Measurements from ENCODE around the gene RBM14.

The RBM14 gene

GRCh38 chr11:66617155-66617834 is 865 bp downstream of the RBM14 start:
- Mint-ChIP-seq H3K27me3 (no peaks in the 10 kb centered on the region), H3K36me3 (peaks cover 26% of the 10 kb centered on the region), H3K27ac (peak overlapping the region; percentile 99), H3K4me3 (peak overlapping the region; percentile 98), H3K9me3 (no peaks in the 10 kb centered on the region), H3K4me1 (peaks cover 46% of the 10 kb centered on the region)

GRCh38 chr11:66619080-66619554 is 2.7 kb downstream of the RBM14 start:
- peaks cover 64% of the 10 kb centered on the region for H3K4me1 Mint-ChIP-seq
- H3K4me3 Mint-ChIP-seq, result peak overlapping the region; percentile 98
- H3K36me3 Mint-ChIP-seq, result peaks cover 36% of the 10 kb centered on the region

GRCh38 chr11:66624450-66624849 is 8.0 kb downstream of the RBM14 start:
- H3K36me3 Mint-ChIP-seq, result peaks cover 24% of the 10 kb centered on the region
- no peak overlapping the region for H3K27ac Mint-ChIP-seq
- no peak overlapping the region for H3K4me3 Mint-ChIP-seq
- peaks cover 78% of the 10 kb centered on the region for H3K4me1 Mint-ChIP-seq
- no peaks in the 10 kb centered on the region for H3K27me3 Mint-ChIP-seq
- H3K9me3 Mint-ChIP-seq, result no peaks in the 10 kb centered on the region

More at GRCh38 chr11:66619080-66619554, 2.7 kb downstream of the RBM14 start:
- no peaks in the 10 kb centered on the region for H3K27me3 Mint-ChIP-seq
- H3K9me3 Mint-ChIP-seq, result no peaks in the 10 kb centered on the region
- peak overlapping the region; percentile 85 for H3K27ac Mint-ChIP-seq

- Mint-ChIP-seq H3K27ac (no peak overlapping the region), H3K4me3 (no peak overlapping the region), H3K4me1 (peaks cover 79% of the 10 kb centered on the region), H3K36me3 (peaks cover 23% of the 10 kb centered on the region), H3K9me3 (no peaks in the 10 kb centered on the region), H3K27me3 (no peaks in the 10 kb centered on the region)
These were observed 8.8 kb downstream of the RBM14 start for GRCh38 chr11:66625041-66625751.

DNA sequence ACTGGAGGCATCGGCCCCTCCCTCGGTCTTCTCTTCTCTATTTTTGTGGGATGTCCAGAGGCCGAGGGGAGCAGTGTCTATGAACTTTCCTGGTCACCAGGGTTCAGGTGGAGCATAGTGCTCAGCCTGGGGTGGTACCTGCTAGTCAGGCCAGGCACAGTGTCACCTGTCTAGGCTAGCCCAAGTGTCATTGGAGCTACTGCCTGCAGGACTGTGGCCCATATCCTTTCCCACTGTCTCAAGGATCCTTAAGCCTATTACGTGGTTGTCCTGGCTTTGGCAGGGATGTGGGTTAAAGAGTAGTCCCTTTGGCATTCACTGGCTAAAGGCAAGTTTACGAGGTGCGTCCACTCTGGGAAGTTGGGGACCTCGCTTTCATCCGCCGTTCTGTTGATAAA is 9.3 kb downstream of the RBM14 start:
- Mint-ChIP-seq H3K9me3 (no peaks in the 10 kb centered on the region), H3K4me1 (peaks cover 81% of the 10 kb centered on the region), H3K27ac (no peak overlapping the region), H3K27me3 (no peaks in the 10 kb centered on the region), H3K36me3 (peaks cover 23% of the 10 kb centered on the region), H3K4me3 (no peak overlapping the region)

GRCh38 chr11:66626382-66626781 is 10.0 kb downstream of the RBM14 start:
- Mint-ChIP-seq H3K36me3 (peaks cover 23% of the 10 kb centered on the region), H3K4me3 (no peak overlapping the region), H3K27ac (no peak overlapping the region), H3K9me3 (no peaks in the 10 kb centered on the region), H3K27me3 (no peaks in the 10 kb centered on the region), H3K4me1 (peaks cover 76% of the 10 kb centered on the region)

DNA sequence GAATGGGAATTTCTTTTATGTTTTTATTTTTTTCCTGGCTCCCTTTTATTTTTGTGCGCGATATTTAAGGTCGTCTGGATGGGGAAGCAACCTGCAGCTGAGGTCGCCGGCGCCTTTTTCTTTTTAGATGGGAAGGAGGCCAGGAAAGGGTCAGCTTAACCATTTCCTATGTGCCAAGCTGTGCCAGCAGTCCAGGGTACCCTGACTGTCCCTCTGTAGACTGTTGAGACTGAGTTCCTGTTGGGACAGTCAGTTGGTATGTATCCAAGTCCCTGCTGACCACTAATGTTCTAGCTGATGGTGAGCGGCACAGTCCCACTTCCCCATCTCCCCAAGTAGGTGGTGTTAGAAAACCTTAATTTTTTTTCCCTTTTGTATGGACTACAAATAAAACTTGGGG is 10.5 kb downstream of the RBM14 start:
- Mint-ChIP-seq H3K27me3 (no peaks in the 10 kb centered on the region), H3K27ac (no peak overlapping the region), H3K9me3 (no peaks in the 10 kb centered on the region), H3K36me3 (peaks cover 24% of the 10 kb centered on the region), H3K4me1 (peaks cover 73% of the 10 kb centered on the region), H3K4me3 (no peak overlapping the region)

DNA sequence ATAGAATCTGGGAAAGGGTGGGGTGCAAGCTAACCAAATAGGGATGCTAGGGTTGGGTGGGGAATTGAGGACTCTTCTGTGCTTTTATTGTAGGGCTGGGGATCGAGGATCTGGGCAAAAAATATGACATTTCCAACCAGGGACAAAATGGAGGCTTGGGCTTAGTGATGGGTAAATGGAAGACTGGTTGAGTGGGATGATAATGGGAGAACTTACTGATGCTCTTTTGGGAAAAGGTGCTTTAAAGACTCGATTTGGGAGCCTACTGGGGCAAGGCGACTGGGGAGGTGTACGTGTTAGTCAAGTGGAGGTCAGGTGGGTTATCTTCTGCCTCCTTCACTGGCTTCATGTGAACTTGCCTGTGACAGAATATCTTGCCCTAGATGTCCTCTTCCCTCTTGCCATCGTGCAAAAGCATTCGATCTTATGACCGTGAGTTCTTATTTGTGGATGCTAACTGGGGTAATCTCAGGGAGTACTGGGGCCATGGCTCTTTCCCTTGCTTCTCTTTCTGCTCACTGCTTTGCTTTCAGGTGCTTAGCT is 11.7 kb downstream of the RBM14 start:
- no peaks in the 10 kb centered on the region for H3K9me3 Mint-ChIP-seq
- H3K27ac Mint-ChIP-seq, result no peak overlapping the region
- no peaks in the 10 kb centered on the region for H3K27me3 Mint-ChIP-seq
- no peak overlapping the region for H3K4me3 Mint-ChIP-seq
- peaks cover 65% of the 10 kb centered on the region for H3K4me1 Mint-ChIP-seq
- peaks cover 25% of the 10 kb centered on the region for H3K36me3 Mint-ChIP-seq

DNA sequence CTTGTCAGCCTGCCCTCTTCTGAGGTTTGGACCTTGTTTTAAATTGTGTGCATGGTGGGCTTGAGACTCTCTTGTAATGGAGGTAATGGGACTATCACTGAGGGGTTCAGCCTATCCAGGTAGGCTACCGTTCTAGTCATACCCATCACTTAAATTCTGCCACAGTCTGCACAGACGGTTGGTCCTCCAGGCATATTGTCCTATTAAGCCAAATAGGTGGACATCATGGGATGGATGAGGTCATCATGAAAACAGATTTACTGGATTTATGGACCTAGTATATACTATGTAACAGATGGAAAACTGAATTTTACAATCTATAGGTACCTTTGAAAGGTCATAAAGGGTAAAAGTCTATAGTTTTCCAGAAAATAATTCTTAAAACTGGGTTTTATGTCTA is 12.9 kb downstream of the RBM14 start:
- Mint-ChIP-seq H3K27me3 (no peaks in the 10 kb centered on the region), H3K9me3 (no peaks in the 10 kb centered on the region), H3K36me3 (peaks cover 17% of the 10 kb centered on the region), H3K4me1 (peaks cover 58% of the 10 kb centered on the region), H3K4me3 (no peak overlapping the region), H3K27ac (no peak overlapping the region)

- Mint-ChIP-seq H3K27me3 (no peaks in the 10 kb centered on the region), H3K4me3 (no peak overlapping the region), H3K4me1 (peaks cover 48% of the 10 kb centered on the region), H3K9me3 (no peaks in the 10 kb centered on the region), H3K27ac (peak overlapping the region; percentile 35), H3K36me3 (peaks cover 21% of the 10 kb centered on the region)
These were observed 15.5 kb downstream of the RBM14 start for GRCh38 chr11:66631883-66632282.

DNA sequence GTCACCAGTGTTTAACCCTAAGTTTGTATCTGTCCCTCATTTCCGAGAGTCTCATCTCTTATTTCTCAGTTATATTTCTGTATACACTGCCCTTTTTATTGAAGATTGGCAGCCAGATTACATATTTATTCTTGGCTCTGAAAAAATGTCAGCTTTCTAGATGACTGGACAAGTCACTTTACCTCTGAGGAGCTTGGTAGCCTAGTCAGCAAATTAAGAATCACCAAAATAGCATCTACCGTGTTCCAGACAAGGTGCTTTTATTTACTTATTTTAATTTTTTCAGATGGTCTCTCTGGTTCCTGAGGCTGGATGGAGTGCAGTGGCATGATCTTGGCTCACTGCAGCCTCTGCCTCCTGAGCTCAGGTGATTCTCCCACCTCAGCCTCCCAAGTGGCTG is 16.5 kb downstream of the RBM14 start:
- Mint-ChIP-seq H3K4me1 (peaks cover 48% of the 10 kb centered on the region), H3K9me3 (no peaks in the 10 kb centered on the region), H3K36me3 (peaks cover 17% of the 10 kb centered on the region), H3K4me3 (no peak overlapping the region), H3K27ac (no peak overlapping the region), H3K27me3 (no peaks in the 10 kb centered on the region)

DNA sequence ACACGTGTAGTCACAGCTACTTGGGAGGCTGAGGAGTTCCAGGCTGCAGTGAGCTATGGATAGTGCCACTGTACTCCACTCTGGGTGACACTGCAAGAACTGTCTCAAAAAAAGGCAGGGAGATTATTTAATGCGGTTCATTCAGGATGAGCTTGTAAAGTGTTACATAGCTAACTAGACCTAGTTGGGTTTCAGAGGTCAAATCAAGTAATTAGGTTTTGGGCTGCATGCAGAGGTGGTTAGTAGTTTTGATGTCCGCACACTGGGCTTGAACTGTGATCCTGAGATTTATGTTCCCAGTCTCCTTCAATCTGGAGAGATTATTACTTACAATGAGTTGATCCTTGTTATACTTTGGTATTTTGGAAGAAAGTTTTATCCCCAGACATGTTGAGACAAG is 20.0 kb downstream of the RBM14 start:
- H3K36me3 Mint-ChIP-seq, result peaks cover 28% of the 10 kb centered on the region
- H3K4me1 Mint-ChIP-seq, result peaks cover 48% of the 10 kb centered on the region
- H3K9me3 Mint-ChIP-seq, result no peaks in the 10 kb centered on the region
- no peak overlapping the region for H3K4me3 Mint-ChIP-seq
- H3K27me3 Mint-ChIP-seq, result no peaks in the 10 kb centered on the region
- no peak overlapping the region for H3K27ac Mint-ChIP-seq

GRCh38 chr11:66637557-66638176 is 21.2 kb downstream of the RBM14 start:
- H3K4me1 Mint-ChIP-seq, result peaks cover 54% of the 10 kb centered on the region
- peak overlapping the region; percentile 95 for H3K27ac Mint-ChIP-seq
- peak overlapping the region; percentile 91 for H3K4me3 Mint-ChIP-seq
- H3K27me3 Mint-ChIP-seq, result no peaks in the 10 kb centered on the region
- H3K9me3 Mint-ChIP-seq, result no peaks in the 10 kb centered on the region
- H3K36me3 Mint-ChIP-seq, result peaks cover 31% of the 10 kb centered on the region

GRCh38 chr11:66638177-66639065 is 22.0 kb downstream of the RBM14 start, which contains the start of gene RBM4:
TSS of gene RBM4 (plus strand) at chr11:66638703. CDS start at chr11:66639712, 1,009 bp downstream.
- no peaks in the 10 kb centered on the region for H3K9me3 Mint-ChIP-seq
- H3K27me3 Mint-ChIP-seq, result no peaks in the 10 kb centered on the region
- H3K4me3 Mint-ChIP-seq, result peak within 1 kb of the TSS; percentile 91
- H3K4me1 Mint-ChIP-seq, result peaks cover 62% of the 10 kb centered on the region
- H3K36me3 Mint-ChIP-seq, result peaks cover 39% of the 10 kb centered on the region
- peak within 1 kb of the TSS; percentile 95 for H3K27ac Mint-ChIP-seq

Measured in activated naive CD4-positive, alpha-beta T cell treated with anti-CD3 and anti-CD28 coated beads, Interleukin-2, amount 50 U/mL, for 24 hours (primary cell).